ENCODE data around the gene THOC6. TPM values are rescaled to one million over a fixed set of nuclear protein-coding genes. Genes with fewer than 3 reads are reported as not detected.
"Not testable (repeated sequence)": the region's sequence is repeated elsewhere in the genome, so short reads cannot be mapped to it uniquely, and the experiment has no call there.

THOC6 gene
- total and polyA plus RNA-seq, 2 donors: 36.8 to 37.6 TPM

DNA sequence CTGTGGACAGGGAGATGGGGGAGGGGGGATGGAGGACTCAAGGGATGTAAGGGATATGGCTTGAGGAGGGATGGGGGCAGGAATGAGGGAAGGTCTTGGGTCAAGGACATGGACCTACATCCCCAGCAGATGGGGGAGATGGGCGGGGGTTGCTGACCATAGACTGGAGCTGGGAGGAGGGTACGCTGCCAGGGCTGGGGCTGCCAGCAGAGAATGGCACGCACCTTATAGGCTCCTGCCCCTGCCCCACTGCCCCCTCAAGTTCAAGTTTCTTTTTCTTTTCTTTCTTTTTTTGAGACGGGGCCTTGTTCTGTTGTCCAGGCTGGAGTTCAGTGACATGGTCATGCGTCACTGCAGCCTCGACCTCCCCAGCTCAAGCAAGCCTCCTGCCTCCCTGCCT lies 52.1 kb downstream of the THOC6 start:
- Histone ChIP-seq H3K9me3 (ENCODE audit: control insufficient read depth in 2 of 2, insufficient read depth in 1 of 2, low read length in 1 of 2) (peaks cover 1 to 28% of the 10 kb centered on the region in 2 donors), H3K27ac (ENCODE audit: low read depth in 1 of 2, low read length in 1 of 2) (peak overlapping the region; percentile 97 to 99), H3K4me3 (ENCODE audit: low read length in 2 of 2) (peak overlapping the region; percentile 21 to 44), H3K4me1 (ENCODE audit: control insufficient read depth in 2 of 2, insufficient read depth in 2 of 2, low read length in 2 of 2) (peaks cover 47 to 77% of the 10 kb centered on the region in 2 donors)
- not testable (repeated sequence) for H3K36me3 ChIP-seq (ENCODE audit: control insufficient read depth in 2 of 2, insufficient read depth in 2 of 2, low read length in 1 of 2); DNase-seq (ENCODE audit: low read depth in 6 of 9, low spot score in 9 of 9); H3K27me3 ChIP-seq (ENCODE audit: control insufficient read depth in 2 of 2, insufficient read depth in 1 of 2, low read length in 1 of 2)
- WGBS: 85% methylated on average over 6 of the region's 6 CpGs

- Histone ChIP-seq H3K4me3 (ENCODE audit: low read length in 2 of 2) (peak overlapping the region; percentile 15 to 35), H3K27ac (ENCODE audit: low read depth in 1 of 2, low read length in 1 of 2) (peak overlapping the region; percentile 97 to 99), H3K9me3 (ENCODE audit: control insufficient read depth in 2 of 2, insufficient read depth in 1 of 2, low read length in 1 of 2) (peaks cover 1 to 33% of the 10 kb centered on the region in 2 donors), H3K27me3 (ENCODE audit: control insufficient read depth in 2 of 2, insufficient read depth in 1 of 2, low read length in 1 of 2) (no peaks in the 10 kb centered on the region), H3K36me3 (ENCODE audit: control insufficient read depth in 2 of 2, insufficient read depth in 2 of 2, low read length in 1 of 2) (peaks cover 0 to 2% of the 10 kb centered on the region in 2 donors), H3K4me1 (ENCODE audit: control insufficient read depth in 2 of 2, insufficient read depth in 2 of 2, low read length in 2 of 2) (peaks cover 41 to 75% of the 10 kb centered on the region in 2 donors)
- no peak for DNase-seq (ENCODE audit: low read depth in 6 of 9, low spot score in 9 of 9)
- 30% methylated on average over 6 of the region's 6 CpGs for WGBS
These were observed 52.7 kb downstream of the THOC6 start for GRCh38 chr16:3076577-3076976.

Other genes with a start within 250 kb of the THOC6 start
- gene ELOB, start 246.8 kb upstream of the THOC6 start, total RNA-seq: 349 TPM
- gene ELOB, start 246.8 kb upstream of the THOC6 start, polyA plus RNA-seq: 287 TPM
- gene PRSS33, start 236.5 kb upstream of the THOC6 start, total RNA-seq: 0.05 TPM
- 0.37 TPM for gene PRSS33, start 236.5 kb upstream of the THOC6 start, polyA plus RNA-seq
- gene PRSS41, start 225.6 kb upstream of the THOC6 start, total RNA-seq: not detected
- not detected for gene PRSS41, start 225.6 kb upstream of the THOC6 start, polyA plus RNA-seq
- 1.2 TPM for gene PRSS21, start 206.8 kb upstream of the THOC6 start, total RNA-seq
- 0.68 TPM for gene PRSS21, start 206.8 kb upstream of the THOC6 start, polyA plus RNA-seq
- gene ZG16B, start 193.7 kb upstream of the THOC6 start, total RNA-seq: 0.85 TPM
- gene ZG16B, start 193.7 kb upstream of the THOC6 start, polyA plus RNA-seq: 1.2 TPM
- gene PRSS22, start 165.9 kb upstream of the THOC6 start, total RNA-seq: 0.42 TPM
- 4.1 TPM for gene PRSS22, start 165.9 kb upstream of the THOC6 start, polyA plus RNA-seq
- 37.4 TPM for gene FLYWCH2, start 140.8 kb upstream of the THOC6 start, total RNA-seq
- 34.5 TPM for gene FLYWCH2, start 140.8 kb upstream of the THOC6 start, polyA plus RNA-seq
- gene FLYWCH1, start 112.1 kb upstream of the THOC6 start, total RNA-seq: 9.6 TPM
- 34.1 TPM for gene FLYWCH1, start 112.1 kb upstream of the THOC6 start, polyA plus RNA-seq
- gene KREMEN2, start 59.8 kb upstream of the THOC6 start, total RNA-seq: 18.2 TPM
- 3.1 TPM for gene KREMEN2, start 59.8 kb upstream of the THOC6 start, polyA plus RNA-seq
- gene PAQR4, start 54.7 kb upstream of the THOC6 start, total RNA-seq: 11.2 TPM
- gene PAQR4, start 54.7 kb upstream of the THOC6 start, polyA plus RNA-seq: 9.5 TPM
- 16.5 TPM for gene PKMYT1, start 43.6 kb upstream of the THOC6 start, total RNA-seq
- gene PKMYT1, start 43.6 kb upstream of the THOC6 start, polyA plus RNA-seq: 5.3 TPM
- 0.19 TPM for gene CLDN9, start 11.1 kb upstream of the THOC6 start, total RNA-seq
- gene CLDN9, start 11.1 kb upstream of the THOC6 start, polyA plus RNA-seq: 0.98 TPM
- 0.28 TPM for gene CLDN6, start 5.9 kb upstream of the THOC6 start, total RNA-seq
- gene CLDN6, start 5.9 kb upstream of the THOC6 start, polyA plus RNA-seq: 0.48 TPM
- gene TNFRSF12A, start 3.7 kb upstream of the THOC6 start, total RNA-seq: 5.1 TPM
- gene TNFRSF12A, start 3.7 kb upstream of the THOC6 start, polyA plus RNA-seq: 46.9 TPM
- 19.0 TPM for gene HCFC1R1, start 93 bp upstream of the THOC6 start, total RNA-seq
- 56.0 TPM for gene HCFC1R1, start 93 bp upstream of the THOC6 start, polyA plus RNA-seq
- 0.38 TPM for gene BICDL2, start 12.9 kb downstream of the THOC6 start, total RNA-seq
- 6.0 TPM for gene BICDL2, start 12.9 kb downstream of the THOC6 start, polyA plus RNA-seq
- gene MMP25, start 22.5 kb downstream of the THOC6 start, total RNA-seq: 0.80 TPM
- 2.9 TPM for gene MMP25, start 22.5 kb downstream of the THOC6 start, polyA plus RNA-seq
- gene IL32, start 41.6 kb downstream of the THOC6 start, total RNA-seq: 175 TPM
- 343 TPM for gene IL32, start 41.6 kb downstream of the THOC6 start, polyA plus RNA-seq
- gene ZSCAN10, start 75.3 kb downstream of the THOC6 start, total RNA-seq: 0.05 TPM
- gene ZSCAN10, start 75.3 kb downstream of the THOC6 start, polyA plus RNA-seq: 0.11 TPM
- gene ZNF205, start 88.6 kb downstream of the THOC6 start, total RNA-seq: 4.6 TPM
- 9.3 TPM for gene ZNF205, start 88.6 kb downstream of the THOC6 start, polyA plus RNA-seq
- 1.5 TPM for gene ZNF213, start 111.0 kb downstream of the THOC6 start, total RNA-seq
- gene ZNF213, start 111.0 kb downstream of the THOC6 start, polyA plus RNA-seq: 5.2 TPM
- gene OR1F1, start 164.2 kb downstream of the THOC6 start, total RNA-seq: not detected
- gene OR1F1, start 164.2 kb downstream of the THOC6 start, polyA plus RNA-seq: 0.02 TPM
- 8.6 TPM for gene ZNF200, start 211.1 kb downstream of the THOC6 start, total RNA-seq
- 10.0 TPM for gene ZNF200, start 211.1 kb downstream of the THOC6 start, polyA plus RNA-seq
- gene MEFV, start 232.6 kb downstream of the THOC6 start, total RNA-seq: 0.52 TPM
- 0.80 TPM for gene MEFV, start 232.6 kb downstream of the THOC6 start, polyA plus RNA-seq